ENCODE measurements around the gene TUBB3.

DNA sequence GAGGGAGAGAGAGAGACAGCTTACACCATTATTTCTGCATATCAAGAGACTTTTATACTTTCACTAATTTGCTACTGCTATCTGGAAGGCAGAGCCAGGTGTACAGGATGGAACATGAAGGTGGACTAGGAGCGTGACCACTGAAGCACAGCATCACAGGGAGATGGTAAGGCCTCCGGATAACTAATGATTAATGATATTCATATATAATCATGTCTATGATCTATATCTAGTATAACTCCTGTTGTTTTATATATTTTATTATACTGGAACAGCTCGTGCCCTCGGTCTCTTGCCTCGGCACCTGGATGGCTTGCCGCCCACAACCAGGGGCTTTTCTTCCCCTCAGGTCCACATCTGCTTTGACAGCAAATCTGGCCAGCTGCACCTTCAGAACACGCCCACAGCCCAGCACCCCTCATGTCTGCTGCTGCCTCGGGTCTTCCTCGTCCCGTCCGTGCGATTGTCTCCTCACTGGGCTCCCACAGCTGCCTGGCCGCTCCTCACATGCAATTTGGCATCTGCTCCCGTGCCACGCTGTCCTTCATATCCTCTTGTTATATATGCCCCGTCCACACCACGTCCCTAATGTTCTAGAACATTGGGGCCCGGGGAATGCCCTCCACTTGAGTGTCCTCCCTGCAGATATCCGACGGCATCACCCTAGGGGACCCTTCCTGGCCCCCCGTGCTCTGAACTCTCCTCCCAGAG lies 15.2 kb downstream of the TUBB3 start:
- no peak for TF ChIP-seq EZH2 (IDR thresholded peaks at IDR 0.05; ENCODE audit: borderline replicate concordance, insufficient read depth, low read depth, low read length, poor library complexity, severe bottlenecking)
- TF ChIP-seq, protein P1, sequence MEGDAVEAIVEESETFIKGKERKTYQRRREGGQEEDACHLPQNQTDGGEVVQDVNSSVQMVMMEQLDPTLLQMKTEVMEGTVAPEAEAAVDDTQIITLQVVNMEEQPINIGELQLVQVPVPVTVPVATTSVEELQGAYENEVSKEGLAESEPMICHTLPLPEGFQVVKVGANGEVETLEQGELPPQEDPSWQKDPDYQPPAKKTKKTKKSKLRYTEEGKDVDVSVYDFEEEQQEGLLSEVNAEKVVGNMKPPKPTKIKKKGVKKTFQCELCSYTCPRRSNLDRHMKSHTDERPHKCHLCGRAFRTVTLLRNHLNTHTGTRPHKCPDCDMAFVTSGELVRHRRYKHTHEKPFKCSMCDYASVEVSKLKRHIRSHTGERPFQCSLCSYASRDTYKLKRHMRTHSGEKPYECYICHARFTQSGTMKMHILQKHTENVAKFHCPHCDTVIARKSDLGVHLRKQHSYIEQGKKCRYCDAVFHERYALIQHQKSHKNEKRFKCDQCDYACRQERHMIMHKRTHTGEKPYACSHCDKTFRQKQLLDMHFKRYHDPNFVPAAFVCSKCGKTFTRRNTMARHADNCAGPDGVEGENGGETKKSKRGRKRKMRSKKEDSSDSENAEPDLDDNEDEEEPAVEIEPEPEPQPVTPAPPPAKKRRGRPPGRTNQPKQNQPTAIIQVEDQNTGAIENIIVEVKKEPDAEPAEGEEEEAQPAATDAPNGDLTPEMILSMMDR (IDR thresholded peaks at IDR 0.05), result no peak

Data from B cell (primary cell).